Activated CD8-positive, alpha-beta memory T cell treated with anti-CD3 and anti-CD28 coated beads for 48 hours (primary cell): ENCODE data around the gene CHCHD6.

Experiments
- DNase-seq, 3 experiments: peaks; one replicate each; pipeline ENCODE4 v3.0.0-alpha.2; 2020; ENCODE audit warnings: low read depth in 2 of 3, low spot score in 2 of 3

Gene CHCHD6

DNA sequence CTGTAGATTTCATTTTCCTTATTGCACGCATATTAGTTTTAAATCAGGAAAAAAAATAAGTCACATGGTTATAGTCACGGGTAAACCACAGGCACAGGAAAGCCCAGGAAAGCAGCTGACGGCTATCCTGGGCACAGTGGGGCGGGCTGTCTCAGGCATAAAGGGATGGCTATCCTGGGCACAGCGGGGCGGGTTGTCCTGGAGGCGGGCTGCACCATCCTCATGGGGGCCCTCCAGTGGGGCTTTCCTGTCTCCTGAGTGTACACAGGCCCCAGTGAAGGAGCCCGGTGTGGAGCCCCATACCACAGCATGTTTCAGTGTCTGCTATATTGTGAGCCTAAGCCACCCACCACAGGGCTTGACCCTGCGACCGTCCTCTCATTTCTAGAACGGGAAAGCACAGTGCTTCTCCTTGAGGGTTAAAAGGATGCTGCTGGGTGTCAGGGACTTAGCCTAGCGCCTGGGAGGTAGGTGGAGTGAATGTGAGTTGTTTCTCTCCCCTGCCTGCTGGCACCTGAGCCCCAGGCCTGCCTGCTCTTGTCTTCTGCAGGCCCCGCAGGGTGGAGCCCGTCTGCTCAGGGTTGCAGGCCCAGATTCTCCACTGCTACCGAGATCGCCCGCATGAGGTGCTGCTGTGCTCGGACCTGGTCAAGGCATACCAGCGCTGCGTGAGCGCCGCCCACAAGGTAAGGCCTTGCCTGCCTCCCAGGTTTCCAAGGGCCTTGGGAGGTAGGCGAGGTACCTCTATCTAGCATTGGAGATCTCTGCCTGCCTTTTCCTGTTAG lies 253.0 kb downstream of the CHCHD6 start:
- DNase-seq, result no peak

DNA sequence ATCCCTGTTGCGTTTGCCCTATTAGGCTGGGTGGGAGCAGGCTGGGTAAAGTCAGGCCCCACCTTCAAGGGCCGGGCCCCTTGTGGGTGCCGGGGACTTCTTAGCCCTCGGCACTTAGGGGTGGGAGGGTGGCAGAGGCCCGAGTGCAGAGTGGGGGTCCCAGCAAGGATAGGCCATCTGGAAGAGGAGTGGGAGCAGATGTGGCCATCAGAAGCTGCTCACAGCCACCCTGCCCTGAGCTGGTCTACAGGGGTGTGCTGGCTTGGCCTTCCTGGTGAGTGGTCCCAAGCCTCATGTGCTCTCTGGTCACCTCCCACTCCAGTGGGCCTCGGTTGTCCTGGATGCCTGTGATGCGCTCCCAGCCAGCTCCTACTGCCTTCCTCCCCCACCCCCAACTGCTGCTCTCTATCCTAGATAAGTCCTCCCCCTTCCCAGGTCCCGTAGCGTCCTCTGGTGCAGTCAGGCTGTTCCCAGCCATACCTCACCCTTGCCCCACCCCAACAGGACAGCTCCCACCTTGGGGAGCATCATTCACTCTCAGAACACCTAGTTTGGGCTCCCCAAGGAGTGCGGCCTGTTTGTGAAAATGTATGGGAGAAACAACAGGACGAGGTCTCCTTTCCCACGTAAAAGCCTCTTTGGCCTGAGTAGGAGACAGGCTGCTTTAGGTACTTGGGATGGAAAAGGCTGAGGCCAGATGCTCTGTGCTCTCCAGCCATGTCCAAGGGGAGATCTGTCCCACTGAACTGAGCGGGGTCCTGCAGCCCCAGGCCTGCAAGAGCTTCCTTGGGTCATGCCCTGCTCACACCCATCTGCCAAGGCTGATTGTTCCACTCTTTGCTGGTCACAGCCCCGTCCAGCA lies 254.0 kb downstream of the CHCHD6 start:
- no peak for DNase-seq

DNA sequence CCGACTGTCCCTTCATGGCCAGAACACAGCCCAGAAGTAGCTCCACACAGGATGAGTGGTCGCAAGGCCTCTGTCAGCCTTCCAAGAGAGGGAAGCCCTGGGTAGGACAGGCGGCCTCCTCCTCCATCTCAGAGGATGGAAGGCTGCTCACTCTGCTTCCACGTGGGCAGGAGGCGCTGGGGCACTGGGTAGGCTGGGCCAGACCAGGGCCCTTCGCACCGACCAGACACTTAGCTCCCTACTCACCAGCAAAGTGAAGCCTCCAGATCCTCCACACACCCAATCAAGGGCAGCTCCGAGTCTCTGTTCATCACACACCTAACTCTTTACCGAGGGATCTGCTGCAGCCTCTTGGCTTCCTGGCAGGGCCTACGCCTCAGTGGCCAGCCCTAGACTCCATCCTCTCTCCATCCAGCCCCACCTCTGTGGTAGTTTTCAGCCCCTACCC lies 254.6 kb downstream of the CHCHD6 start:
- DNase-seq, result no peak

DNA sequence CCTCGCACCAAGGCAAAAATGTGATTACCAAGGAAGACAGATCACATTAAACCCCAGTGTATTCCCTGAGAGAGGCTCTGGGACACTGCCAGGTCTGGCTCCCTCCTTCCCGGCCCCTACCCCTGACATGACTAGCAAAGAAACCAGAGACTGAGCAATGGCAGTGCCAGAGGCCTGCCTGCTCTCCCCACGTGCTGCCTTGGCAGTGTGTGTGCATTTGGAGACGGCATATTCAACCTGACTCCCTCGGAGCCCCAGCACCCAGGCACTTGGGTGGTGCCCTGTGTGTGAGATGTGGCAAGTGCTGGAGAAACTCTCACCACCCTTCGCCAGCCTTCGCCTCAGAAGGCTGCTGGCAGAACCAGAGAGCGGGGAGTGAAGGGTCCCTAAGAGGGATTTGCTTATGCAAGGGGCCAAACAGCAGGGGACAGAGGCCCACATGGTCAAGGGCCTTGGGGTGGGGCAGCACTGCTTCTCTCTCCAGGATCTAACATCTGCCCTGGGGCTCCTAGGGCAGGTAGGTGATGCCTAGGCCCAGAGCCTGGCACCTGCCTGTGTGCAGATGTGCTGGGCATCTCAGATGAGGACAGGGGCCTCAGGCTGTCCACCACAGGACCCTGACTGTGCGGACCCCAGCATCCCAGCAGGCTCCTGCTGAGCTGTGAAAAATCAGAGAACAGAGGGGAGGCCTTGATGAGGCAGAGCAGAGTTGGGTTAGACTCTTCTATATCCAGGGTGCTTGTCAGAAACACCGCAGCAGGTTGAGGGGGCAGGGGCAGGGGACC lies 255.3 kb downstream of the CHCHD6 start:
- DNase-seq, result no peak

DNA sequence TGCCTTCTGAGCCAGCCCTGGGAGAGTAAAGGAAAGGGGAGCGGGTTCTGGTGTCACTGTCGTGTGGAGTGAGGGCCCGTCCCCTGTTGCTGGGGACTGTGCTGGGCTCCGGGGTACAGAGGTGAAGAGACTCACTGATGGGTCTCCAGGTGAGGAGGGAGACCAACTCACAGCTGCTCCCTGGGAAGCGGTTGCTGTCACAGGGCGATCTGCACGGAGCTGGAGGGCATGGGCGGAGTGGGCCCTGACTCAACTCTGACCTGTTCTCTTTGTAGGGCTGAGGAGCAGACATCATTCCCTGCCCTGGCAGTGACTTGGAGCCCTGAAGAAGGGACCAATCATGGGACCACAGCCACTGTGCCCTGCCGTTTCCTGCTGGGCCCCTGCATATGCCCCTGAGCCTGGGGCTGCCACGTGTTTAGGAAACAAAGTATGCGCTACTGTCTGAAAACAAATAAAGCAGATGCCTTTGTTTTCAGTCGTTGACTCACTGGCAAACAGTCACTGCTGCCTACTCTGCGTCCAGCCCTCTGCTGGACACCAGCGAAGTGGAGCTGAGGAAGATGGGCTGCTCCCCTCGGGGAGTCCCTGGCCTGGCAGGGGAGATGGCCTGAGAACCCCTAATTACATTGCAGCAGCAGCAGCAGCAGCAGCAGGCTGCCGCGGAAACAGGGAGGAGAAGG lies 256.0 kb downstream of the CHCHD6 start:
- DNase-seq, result no peak

DNA sequence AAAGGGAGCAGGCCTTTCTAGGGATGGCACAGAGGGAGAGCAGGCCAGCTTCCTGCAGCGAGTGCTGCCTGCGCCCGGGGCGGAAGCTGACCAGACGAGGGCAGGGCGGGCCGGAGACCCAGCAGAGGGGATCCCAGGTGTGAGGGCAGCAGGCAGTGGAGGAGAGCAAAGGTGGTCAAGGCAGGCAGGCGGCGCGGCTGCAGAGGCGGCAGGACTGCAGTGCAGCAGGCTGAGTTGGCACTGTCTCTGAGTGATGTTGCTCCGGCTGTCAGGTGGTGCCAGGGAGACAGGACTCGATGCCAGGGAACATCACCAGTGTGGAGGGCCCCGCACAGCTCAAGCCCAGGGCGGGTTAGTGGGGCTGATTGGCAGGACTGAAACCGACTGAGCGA lies 256.6 kb downstream of the CHCHD6 start:
- no peak for DNase-seq

DNA sequence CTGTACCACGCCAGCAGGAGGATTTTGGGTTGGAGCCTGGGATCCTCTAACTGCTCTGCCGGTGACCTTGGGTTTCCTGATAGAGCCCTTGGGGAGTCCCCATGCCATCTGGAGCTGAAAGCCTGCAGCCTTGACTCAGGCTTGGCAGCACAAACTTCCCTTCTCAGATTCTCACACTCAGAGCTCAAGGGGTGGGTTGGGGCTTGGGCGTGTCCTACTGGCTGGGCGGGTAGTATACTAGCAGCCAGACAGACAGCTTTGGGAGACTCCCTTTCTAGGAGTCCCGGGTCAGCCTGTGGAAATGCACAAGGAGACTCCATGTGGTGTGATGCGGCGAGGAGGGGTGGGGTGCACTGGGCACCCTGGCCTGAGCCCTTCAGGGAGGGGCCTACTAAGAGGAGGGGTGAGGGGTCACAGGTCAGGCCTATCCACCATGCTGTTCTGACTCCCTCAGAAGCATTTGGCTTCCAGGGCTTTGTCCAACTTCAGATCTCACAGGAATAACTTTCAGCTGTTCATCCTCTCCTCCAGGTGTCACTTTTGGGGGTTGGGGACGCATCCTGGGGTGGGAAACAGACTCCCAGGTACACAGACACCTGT lies 257.3 kb downstream of the CHCHD6 start:
- DNase-seq, result no peak

DNA sequence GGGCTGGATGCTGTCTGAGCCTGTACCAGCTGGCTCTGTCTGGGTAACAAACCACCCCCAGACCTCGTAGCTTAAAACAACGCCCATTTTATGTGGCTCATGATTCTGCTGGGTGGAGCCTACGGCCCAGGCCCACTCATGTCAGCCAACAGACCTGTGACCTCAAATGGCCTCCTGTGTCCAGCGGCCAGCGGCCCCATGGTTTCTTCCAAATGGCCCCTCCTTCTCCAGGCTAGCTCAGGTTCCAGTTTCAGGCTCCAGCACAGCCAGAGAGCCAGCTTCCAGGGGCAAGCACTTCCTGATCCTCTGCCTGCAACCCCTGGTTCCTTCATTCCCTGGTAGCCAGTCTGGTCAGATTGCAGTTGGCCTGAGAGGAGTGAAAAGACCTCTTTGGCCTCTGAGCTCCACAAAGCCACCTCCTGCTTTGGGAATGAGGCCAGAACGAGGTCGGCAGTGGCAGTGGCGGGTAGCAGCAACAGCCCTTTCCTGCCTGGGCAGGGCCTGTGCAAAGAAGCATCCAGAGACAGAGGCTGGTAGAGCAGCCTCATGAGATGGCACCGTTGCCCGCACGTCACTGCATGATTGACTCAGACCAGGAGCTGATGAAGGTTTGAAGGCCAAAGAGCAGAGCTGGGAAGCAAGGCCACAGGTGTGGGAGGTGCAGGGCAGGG lies 257.9 kb downstream of the CHCHD6 start:
- DNase-seq, result no peak

DNA sequence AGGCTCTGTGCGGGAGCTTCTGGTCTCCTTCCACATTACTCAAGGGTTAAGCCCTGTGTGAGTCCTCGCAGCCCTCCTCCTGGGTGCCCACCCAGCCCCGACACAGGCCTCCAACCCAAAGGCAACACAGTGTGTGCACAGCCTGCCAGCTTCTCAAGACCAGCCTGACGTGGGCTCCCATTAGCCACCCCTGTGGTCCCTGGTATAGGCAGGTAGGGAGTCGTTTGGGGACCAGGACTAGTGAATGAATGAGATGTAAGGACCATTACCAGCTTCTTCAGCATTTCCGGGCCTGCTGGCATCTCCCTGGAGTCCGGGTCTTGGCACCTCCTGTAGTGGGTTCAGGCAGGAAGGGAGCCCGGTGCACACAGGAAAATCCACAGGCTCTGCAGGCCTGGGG lies 258.7 kb downstream of the CHCHD6 start:
- no peak for DNase-seq

DNA sequence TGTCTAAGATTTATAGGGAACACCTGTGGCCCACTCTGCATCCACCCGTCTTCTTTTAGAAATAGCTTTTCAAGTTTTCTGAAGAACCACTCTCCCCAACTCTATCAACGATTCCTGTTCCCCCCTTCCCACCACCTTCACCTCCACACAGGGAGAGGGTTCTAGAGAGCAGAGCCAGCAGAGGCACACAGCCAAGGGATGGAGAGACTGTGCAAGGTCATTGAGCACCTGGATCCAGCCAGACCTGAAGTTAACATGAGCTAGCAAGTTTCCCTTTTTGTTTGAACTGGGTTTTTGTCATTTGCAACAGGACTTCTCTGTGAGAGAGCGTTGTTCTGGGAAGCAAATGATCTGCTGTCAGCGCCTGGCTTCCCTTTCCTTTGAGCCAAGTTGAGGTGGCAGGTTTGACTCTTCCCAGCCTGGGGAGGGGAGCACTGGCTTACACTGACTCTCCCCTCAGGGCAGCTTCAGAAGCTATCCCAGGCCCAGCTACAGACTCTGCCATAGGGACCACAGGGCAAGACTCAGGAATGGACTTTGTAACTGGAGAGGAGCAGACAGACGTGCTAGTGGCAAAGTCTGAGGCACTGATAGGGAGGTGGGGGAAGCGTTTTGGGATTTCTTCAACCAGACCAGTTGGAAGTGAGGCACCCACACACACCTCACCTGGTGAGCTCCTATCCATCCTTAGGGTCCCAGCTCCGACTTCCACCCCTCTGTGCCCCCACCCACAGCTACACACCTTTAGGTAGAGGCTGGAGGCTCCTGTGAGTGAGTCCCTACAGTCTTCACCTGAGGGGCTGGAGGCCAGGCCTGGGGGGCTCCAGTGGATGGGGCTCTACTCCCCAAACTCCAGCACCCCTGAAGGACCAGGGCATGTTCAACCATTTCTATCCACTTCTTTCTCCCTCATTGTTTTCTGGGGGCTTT lies 259.5 kb downstream of the CHCHD6 start:
- no peak for DNase-seq

DNA sequence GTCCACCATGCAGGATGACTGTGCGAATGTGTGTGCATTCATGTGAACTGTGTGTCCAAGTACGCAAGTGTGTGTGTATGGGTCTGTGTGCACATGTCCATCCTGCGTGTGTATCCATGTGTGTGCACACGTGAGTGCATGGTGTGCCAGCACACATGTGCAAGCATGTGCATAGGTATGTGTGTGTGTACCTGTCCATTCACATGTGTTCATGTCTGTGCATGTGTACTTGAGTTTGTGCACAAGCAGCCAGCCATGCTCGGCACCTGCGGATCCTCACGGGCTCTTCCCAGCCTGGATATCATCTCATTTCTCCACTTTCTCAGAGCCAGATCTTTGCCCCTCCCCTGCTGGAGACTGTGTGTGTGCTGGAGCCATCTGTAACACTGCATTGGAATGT lies 260.2 kb downstream of the CHCHD6 start:
- no peak for DNase-seq

DNA sequence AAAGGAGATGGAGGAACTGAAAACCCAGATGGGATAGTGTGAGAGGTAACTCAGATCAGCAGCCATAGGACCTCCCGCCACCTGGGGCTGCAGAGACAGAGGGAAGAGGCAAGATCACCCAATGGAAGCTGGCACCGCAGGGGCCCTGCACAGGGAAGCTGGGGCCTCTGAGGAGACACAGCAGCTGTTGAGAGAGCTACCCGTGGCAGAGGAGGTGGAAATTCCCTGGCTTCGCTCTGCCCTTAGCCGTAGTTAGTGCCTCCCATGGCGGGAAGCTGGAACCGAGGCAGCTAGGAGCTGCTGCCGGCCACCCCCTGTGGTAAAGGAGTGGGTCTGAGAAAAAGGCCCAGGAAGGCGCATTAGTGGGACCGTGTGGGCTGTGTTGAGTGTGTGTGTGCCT lies 260.9 kb downstream of the CHCHD6 start:
- no peak for DNase-seq

DNA sequence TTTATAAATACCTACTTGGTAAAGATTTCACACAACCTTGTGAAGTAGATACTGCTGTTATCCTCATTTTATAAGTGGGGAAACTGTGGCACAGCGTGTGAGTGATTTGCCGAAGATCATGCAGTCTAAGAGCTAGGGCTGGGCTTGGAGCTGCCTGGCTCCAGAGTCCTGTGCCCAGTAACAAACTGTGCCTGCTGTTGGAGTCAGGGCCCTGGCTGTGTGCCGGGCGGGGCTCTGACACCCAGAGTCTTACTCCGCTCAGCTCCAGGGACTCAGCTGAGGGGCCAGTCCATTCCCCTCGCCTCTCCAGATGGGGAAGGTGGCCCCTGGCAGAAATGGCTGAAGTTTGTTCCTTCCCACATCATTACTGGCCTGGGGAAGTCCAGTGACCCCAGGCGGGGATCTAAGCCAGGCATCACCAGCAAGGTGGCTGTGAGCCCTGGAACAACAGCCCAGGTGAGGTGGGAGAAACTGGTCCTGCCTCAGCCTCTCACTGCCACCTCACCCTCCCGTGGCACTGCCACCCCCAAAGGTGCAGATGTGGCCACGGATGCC lies 261.6 kb downstream of the CHCHD6 start:
- no peak for DNase-seq

DNA sequence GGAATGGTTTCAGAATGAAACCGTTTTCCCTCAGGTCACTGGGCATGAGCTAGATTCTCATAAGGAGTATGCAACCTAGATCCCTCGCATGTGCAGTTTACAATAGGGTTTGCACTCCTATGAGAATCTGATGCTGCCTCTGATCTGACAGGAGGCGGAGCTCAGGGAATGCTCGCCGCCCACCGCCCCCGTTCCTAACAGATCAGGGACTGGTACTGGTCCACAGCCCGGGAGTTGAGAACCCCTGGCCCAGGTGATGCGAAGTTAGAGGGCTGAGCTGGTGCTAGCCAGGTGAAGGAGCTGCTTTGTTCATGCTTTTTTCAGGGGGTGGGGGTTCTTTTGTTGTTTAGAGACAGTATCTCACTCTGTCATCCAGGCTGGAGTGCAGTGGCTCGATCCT lies 263.3 kb downstream of the CHCHD6 start:
- DNase-seq, result no peak

DNA sequence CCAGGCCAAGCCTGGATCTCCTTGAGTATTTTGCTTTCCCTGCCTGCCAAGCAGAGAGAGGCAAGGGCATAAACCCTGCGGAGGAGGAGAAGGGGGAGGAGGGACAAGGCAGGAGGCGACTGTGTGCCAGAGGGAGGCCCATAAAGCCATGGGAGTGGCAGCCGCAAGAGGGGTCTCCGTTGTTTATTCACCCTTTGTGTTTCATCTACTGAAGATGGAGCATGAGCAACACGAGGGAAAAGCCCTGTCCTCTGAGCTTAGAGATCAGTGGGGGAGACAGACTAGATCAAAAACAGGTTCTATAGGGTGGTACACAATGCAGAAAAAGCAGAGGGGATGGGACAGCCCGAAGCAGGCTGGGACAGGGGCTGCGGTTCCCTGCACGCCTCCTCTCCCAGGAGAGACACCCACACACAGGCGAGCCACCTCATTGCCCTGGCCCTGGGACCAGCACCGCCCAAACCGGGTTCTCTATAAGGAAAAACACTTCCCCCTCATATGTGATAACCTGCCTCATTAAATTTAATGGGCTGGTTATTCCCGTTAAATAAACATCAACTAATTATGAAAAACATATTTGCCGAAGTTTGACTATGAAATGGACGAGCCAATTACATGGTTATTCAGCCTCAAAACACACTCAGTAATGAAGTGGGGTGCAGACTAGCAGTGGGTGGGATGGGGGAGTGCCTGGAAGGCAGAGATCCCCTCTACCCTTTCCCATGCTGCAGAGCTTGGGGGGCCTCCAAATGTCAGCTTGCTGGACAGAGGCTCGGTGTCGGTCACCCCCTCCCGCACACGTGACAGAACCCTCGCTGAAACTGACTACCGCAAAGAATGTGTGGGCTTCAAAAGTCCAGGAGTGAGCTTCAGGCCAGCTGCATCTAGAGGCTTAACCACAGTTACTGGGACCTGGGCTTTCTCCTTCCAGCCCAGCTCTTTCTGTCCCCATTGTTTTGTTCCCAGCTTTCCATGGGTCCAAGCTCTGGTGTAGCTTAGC lies 264.7 kb downstream of the CHCHD6 start:
- no peak for DNase-seq

DNA sequence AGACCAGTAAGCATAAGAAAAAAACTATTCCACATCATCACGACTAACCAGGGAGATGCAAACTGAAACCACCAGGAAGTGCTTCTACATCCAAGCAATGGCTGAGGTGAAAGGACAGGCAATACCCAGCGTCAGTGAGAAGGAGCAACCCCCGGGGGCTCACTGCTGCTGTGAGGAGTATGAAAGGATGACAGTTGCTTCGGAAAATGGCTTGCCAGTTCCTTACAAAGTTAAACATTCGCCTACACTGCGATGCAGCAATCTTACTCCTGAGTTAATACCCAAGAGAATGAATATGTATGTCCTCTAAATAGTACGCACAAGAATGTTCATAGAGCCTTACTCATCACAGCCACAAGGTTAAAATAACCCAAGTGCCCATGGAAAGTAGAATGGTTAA lies 265.5 kb downstream of the CHCHD6 start:
- no peak for DNase-seq

DNA sequence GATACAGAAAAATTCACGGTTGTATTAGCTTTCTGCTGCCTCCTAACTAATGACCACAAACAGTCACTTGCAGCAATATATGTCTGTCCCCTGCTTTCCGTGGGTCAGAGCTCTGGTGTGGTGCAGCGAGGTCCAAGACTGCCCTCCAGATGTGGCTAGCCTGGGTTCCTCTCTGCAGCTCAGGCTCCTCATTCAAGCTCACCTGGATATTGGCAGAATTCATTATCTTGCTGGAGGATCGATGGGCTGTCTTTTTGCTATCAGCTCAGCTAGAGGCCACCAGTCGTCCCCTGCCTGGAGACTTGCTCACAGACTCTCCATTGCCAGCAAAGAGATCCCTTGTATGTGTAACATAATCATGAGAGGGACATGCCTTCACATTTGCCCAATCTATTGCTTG lies 266.1 kb downstream of the CHCHD6 start:
- DNase-seq, result no peak

DNA sequence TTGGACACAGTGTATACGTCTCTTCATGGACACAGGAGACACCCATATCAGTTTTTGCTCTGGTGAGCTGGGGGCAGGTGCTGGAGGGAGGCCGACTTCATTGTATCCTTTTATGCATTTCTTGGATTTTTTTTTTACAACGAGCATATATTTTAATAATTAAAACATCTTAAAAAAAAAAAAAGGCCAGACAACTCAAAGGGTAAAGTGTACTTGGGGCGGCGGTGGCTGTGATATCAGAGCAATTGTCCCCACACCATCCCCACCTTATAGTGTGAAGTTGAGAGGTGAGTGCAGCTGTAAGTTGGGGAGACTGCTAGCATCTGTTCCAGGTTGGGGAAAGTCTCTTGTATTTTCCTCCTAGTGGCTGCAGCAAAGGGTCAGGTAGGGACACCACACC lies 266.9 kb downstream of the CHCHD6 start:
- no peak for DNase-seq
